ENCODE measurements around the gene GTF2F2. TPM values are rescaled to one million over a fixed set of nuclear protein-coding genes. Genes with fewer than 3 reads are reported as not detected.

GTF2F2 gene
- total RNA-seq, 2 experiments from 2014 or later = 20.1 to 25.1 TPM

GRCh38 chr13:45327253-45327955 lies 207.1 kb downstream of the GTF2F2 start:
- DNase-seq (ENCODE audit: low spot score) = peak; percentile 11
- Histone ChIP-seq H3K4me2 (ENCODE audit: low read length) (no peak overlapping the region), H3K9me2 (ENCODE audit: insufficient read depth, low read length) (no peaks in the 10 kb centered on the region), H3K27ac (ENCODE audit: low read depth, low read length, poor library complexity, severe bottlenecking) (no peak overlapping the region), H3K36me3 (ENCODE audit: insufficient read depth, low read length) (no peaks in the 10 kb centered on the region), H3K9me3 (ENCODE audit: low read length) (no peaks in the 10 kb centered on the region), H3K4me1 (ENCODE audit: insufficient read depth, low read length, poor library complexity, severe bottlenecking) (peaks cover 29% of the 10 kb centered on the region), H3K4me3 (ENCODE audit: low read depth, low read length, poor library complexity, severe bottlenecking) (no peak overlapping the region), H3K79me2 (ENCODE audit: insufficient read depth, low read depth, low read length) (no peaks in the 10 kb centered on the region), H4K20me1 (ENCODE audit: insufficient read depth, low read length) (peaks cover 3% of the 10 kb centered on the region; the same call in 1 of the 2 replicates), H2AFZ (ENCODE audit: low read length) (no peak overlapping the region)
- CTCF ChIA-PET (ENCODE audit: unreplicated experiment) = no interaction called here
- intact Hi-C loops (cut with micrococcal nuclease; ENCODE audit: unreplicated experiment) = no loop called here
- BruUV-seq (replicated peaks) = no TSS peak
- POLR2A ChIA-PET = no interaction called here
- no peak for TF ChIP-seq EZH2phosphoT487 (IDR thresholded peaks at IDR 0.05; ENCODE audit: borderline replicate concordance, low read depth, low read length)
- TF ChIP-seq CTCF (conservative IDR thresholded peaks at IDR 0.05; ENCODE audit: low read length) = no peak; the same call in 1 of the 2 replicates

- Histone ChIP-seq H3K27ac (ENCODE audit: low read depth, low read length, poor library complexity, severe bottlenecking) (peak overlapping the region; percentile 30), H3K4me1 (ENCODE audit: insufficient read depth, low read length, poor library complexity, severe bottlenecking) (peaks cover 35% of the 10 kb centered on the region), H3K9me3 (ENCODE audit: low read length) (no peaks in the 10 kb centered on the region), H3K4me2 (ENCODE audit: low read length) (peak overlapping the region; percentile 41), H3K9me2 (ENCODE audit: insufficient read depth, low read length) (no peaks in the 10 kb centered on the region), H3K4me3 (ENCODE audit: low read depth, low read length, poor library complexity, severe bottlenecking) (no peak overlapping the region), H3K36me3 (ENCODE audit: insufficient read depth, low read length) (peaks cover 12% of the 10 kb centered on the region), H3K79me2 (ENCODE audit: insufficient read depth, low read depth, low read length) (no peaks in the 10 kb centered on the region), H2AFZ (ENCODE audit: low read length) (no peak overlapping the region), H4K20me1 (ENCODE audit: insufficient read depth, low read length) (peaks cover 15% of the 10 kb centered on the region; the same call in 1 of the 2 replicates)
- TF ChIP-seq CTCF (conservative IDR thresholded peaks at IDR 0.05; ENCODE audit: low read length) = no peak
- no peak for TF ChIP-seq EZH2phosphoT487 (IDR thresholded peaks at IDR 0.05; ENCODE audit: borderline replicate concordance, low read depth, low read length)
- no peak for DNase-seq (ENCODE audit: low spot score)
- POLR2A ChIA-PET = interaction anchor here (0.6 to 4.9 kb wide), 6 partner anchors 11 to 279 kb away, joined by 3 to 24 read pairs (median 3); partner anchors contain the start of gene TPT1
- BruUV-seq (replicated peaks) = no TSS peak
- intact Hi-C loops (cut with micrococcal nuclease; ENCODE audit: unreplicated experiment) = no loop called here
- CTCF ChIA-PET (ENCODE audit: unreplicated experiment) = no interaction called here
These were observed 208.4 kb downstream of the GTF2F2 start for GRCh38 chr13:45328661-45329111.

- Histone ChIP-seq H3K4me2 (ENCODE audit: low read length) (no peak overlapping the region), H3K36me3 (ENCODE audit: insufficient read depth, low read length) (peaks cover 37% of the 10 kb centered on the region), H3K9me2 (ENCODE audit: insufficient read depth, low read length) (no peaks in the 10 kb centered on the region), H4K20me1 (ENCODE audit: insufficient read depth, low read length) (peaks cover 39% of the 10 kb centered on the region), H3K79me2 (ENCODE audit: insufficient read depth, low read depth, low read length) (peaks cover 24% of the 10 kb centered on the region; the same call in 1 of the 2 replicates), H3K4me1 (ENCODE audit: insufficient read depth, low read length, poor library complexity, severe bottlenecking) (peaks cover 57% of the 10 kb centered on the region), H3K27ac (ENCODE audit: low read depth, low read length, poor library complexity, severe bottlenecking) (peak overlapping the region; percentile 15), H3K4me3 (ENCODE audit: low read depth, low read length, poor library complexity, severe bottlenecking) (no peak overlapping the region), H2AFZ (ENCODE audit: low read length) (no peak overlapping the region), H3K9me3 (ENCODE audit: low read length) (no peaks in the 10 kb centered on the region)
- BruUV-seq (replicated peaks) = no TSS peak
- DNase-seq (ENCODE audit: low spot score) = no peak
- POLR2A ChIA-PET = interaction anchor here (0.5 to 4.9 kb wide), 6 partner anchors 10 to 441 kb away, joined by 3 to 24 read pairs (median 4); partner anchors contain the start of gene TPT1
- TF ChIP-seq CTCF (conservative IDR thresholded peaks at IDR 0.05; ENCODE audit: low read length) (no peak), EZH2phosphoT487 (IDR thresholded peaks at IDR 0.05; ENCODE audit: borderline replicate concordance, low read depth, low read length) (no peak)
- intact Hi-C loops (cut with micrococcal nuclease; ENCODE audit: unreplicated experiment) = no loop called here
- CTCF ChIA-PET (ENCODE audit: unreplicated experiment) = interaction anchor here (0.6 kb wide), 1 partner anchor 29 kb away, joined by 3 read pairs; no protein-coding TSS in a partner anchor
These were observed 210.9 kb downstream of the GTF2F2 start for GRCh38 chr13:45331123-45331619.
